ENCODE measurements around the gene SBK1.

- TF ChIP-seq CTCF (IDR thresholded peaks at IDR 0.05): no peak
- TF ChIP-seq POLR2AphosphoS5 (IDR thresholded peaks at IDR 0.05): no peak
Observed at GRCh38 chr16:28318042-28318744, 25.9 kb downstream of the SBK1 start.

Data from upper lobe of left lung (tissue), 4 donors.